DND-41 (cell line): ENCODE measurements around the gene KLRF1.
A peak's percentile ranks its signal among the peaks of the same experiment; 100 is the strongest.

Experiments
- ATAC-seq: fragments of 200-7000 bp; cut with Tn5 transposase; 3 replicates; pipeline ENCODE4 v1.9.1; 2021; ENCODE audit warnings: low read depth; ENCODE audit not compliant: insufficient read depth
- DNase-seq: peaks from one replicate; pipeline ENCODE4 v3.0.0-alpha.2; 2020
- H2AFZ ChIP-seq: 2 replicates; pipeline ENCODE4 v1.6.0; 2012; ENCODE audit warnings: low read depth, low read length
- H3K27ac ChIP-seq: 2 replicates; pipeline ENCODE4 v1.5.1; 2012; ENCODE audit warnings: low read length, inconsistent platforms
- H3K27me3 ChIP-seq: fragments of 200-600 bp; sonication (generic); 2 replicates; pipeline ENCODE4 v1.6.0; 2012; ENCODE audit warnings: low read length, mild to moderate bottlenecking, inconsistent platforms; ENCODE audit not compliant: insufficient read depth, poor library complexity
- H3K36me3 ChIP-seq: 2 replicates; pipeline ENCODE4 v1.5.1; 2012; ENCODE audit warnings: low read length, inconsistent platforms; ENCODE audit not compliant: insufficient read depth
- H3K4me1 ChIP-seq: 2 replicates; pipeline ENCODE4 v1.5.1; 2012; ENCODE audit warnings: mild to moderate bottlenecking, low read length; ENCODE audit not compliant: insufficient read depth
- H3K4me2 ChIP-seq: 2 replicates; pipeline ENCODE4 v1.6.0; 2012; ENCODE audit warnings: mild to moderate bottlenecking, moderate library complexity, low read length, inconsistent platforms; ENCODE audit not compliant: insufficient read depth
- H3K4me3 ChIP-seq, 2 experiments: fragments of 200-600 bp in 1 of 2; shearing (Covaris generic) in 1 of 2; 2 replicates each; pipeline ENCODE4 v1.5.1; 2012 to 2016; ENCODE audit warnings: inconsistent platforms in 2 of 2, low read length in 2 of 2, mild to moderate bottlenecking in 2 of 2, low read depth in 1 of 2, moderate library complexity in 1 of 2
- H3K79me2 ChIP-seq: 2 replicates; pipeline ENCODE4 v1.6.0; 2012; ENCODE audit warnings: low read length, inconsistent platforms; ENCODE audit not compliant: insufficient read depth
- H3K9ac ChIP-seq: 2 replicates; pipeline ENCODE4 v1.6.0; 2012; ENCODE audit warnings: low read depth, mild to moderate bottlenecking, inconsistent platforms, low read length, moderate library complexity
- H3K9me3 ChIP-seq: 2 replicates; pipeline ENCODE4 v1.5.1; 2012; ENCODE audit warnings: low read length, moderate library complexity, mild to moderate bottlenecking, inconsistent platforms; ENCODE audit not compliant: insufficient read depth, severe bottlenecking
- H4K20me1 ChIP-seq: 2 replicates; pipeline ENCODE4 v1.6.0; 2012; ENCODE audit warnings: low read length; ENCODE audit not compliant: insufficient read depth
- CTCF ChIP-seq: IDR thresholded peaks from 2 replicates; pipeline ENCODE4 v1.5.1; 2012; ENCODE audit warnings: borderline replicate concordance, low read length, moderate library complexity, mild to moderate bottlenecking; ENCODE audit not compliant: poor library complexity, severe bottlenecking; ENCODE audit errors: extremely low read depth
- EZH2 ChIP-seq: IDR thresholded peaks from 3 replicates; pipeline ENCODE4 v1.6.1; 2012; ENCODE audit warnings: borderline replicate concordance, low read depth, mild to moderate bottlenecking, moderate library complexity, low read length, inconsistent platforms; ENCODE audit not compliant: severe bottlenecking

KLRF1 gene

GRCh38 chr12:9867531-9867930 lies 40.2 kb downstream of the KLRF1 start:
- ATAC-seq (0 out of 3 replicates have a peak, but pooled peaks have one; percentile 16), DNase-seq (no peak)

GRCh38 chr12:9868311-9868801 lies 41.1 kb downstream of the KLRF1 start:
- TF ChIP-seq CTCF = no peak
- TF ChIP-seq EZH2 = no peak
- Histone ChIP-seq H3K4me1 (peaks cover 37% of the 10 kb centered on the region), H3K79me2 (peaks cover 63% of the 10 kb centered on the region), H3K9me3 (peaks cover 2% of the 10 kb centered on the region), H3K9ac (peak overlapping the region; percentile 67), H3K4me2 (peak overlapping the region; percentile 69), H3K4me3 (peak overlapping the region; percentile 47 to 57), H4K20me1 (no peaks in the 10 kb centered on the region), H3K27ac (peak overlapping the region; percentile 98), H3K36me3 (no peaks in the 10 kb centered on the region), H2AFZ (peak overlapping the region; percentile 78), H3K27me3 (no peaks in the 10 kb centered on the region)
- no peak for DNase-seq
- ATAC-seq = peak; percentile 36; the same call in 2 of the 3 replicates

More at GRCh38 chr12:9867531-9867930, 40.2 kb downstream of the KLRF1 start:
- H3K9me3 ChIP-seq = peaks cover 2% of the 10 kb centered on the region
- H3K4me3 ChIP-seq = peak overlapping the region; percentile 47 to 57
- H3K36me3 ChIP-seq = no peaks in the 10 kb centered on the region
- peaks cover 37% of the 10 kb centered on the region for H3K4me1 ChIP-seq
- peak overlapping the region; percentile 69 for H3K4me2 ChIP-seq
- peak overlapping the region; percentile 53 for H2AFZ ChIP-seq
- H4K20me1 ChIP-seq = no peaks in the 10 kb centered on the region
- H3K27me3 ChIP-seq = no peaks in the 10 kb centered on the region
- peak overlapping the region; percentile 67 for H3K9ac ChIP-seq
- TF ChIP-seq CTCF (no peak), EZH2 (no peak)
- H3K27ac ChIP-seq = peak overlapping the region; percentile 91
- H3K79me2 ChIP-seq = peaks cover 71% of the 10 kb centered on the region

- Histone ChIP-seq H3K79me2 (peaks cover 57% of the 10 kb centered on the region), H3K9me3 (no peaks in the 10 kb centered on the region), H3K9ac (peak overlapping the region; percentile 67), H3K36me3 (no peaks in the 10 kb centered on the region), H3K27me3 (no peaks in the 10 kb centered on the region), H2AFZ (peak overlapping the region; percentile 78), H3K4me3 (peak overlapping the region; percentile 47 to 57), H3K4me2 (peak overlapping the region; percentile 69), H4K20me1 (no peaks in the 10 kb centered on the region), H3K27ac (peak overlapping the region; percentile 98), H3K4me1 (peaks cover 33% of the 10 kb centered on the region)
- ATAC-seq (no peak), DNase-seq (no peak)
- TF ChIP-seq CTCF = no peak
Observed at GRCh38 chr12:9868951-9869306, 41.6 kb downstream of the KLRF1 start.
